PFSK-1 (cell line): Measurements from ENCODE around the gene MYMX.

Source experiments
- FOXP2 ChIP-seq: optimal IDR thresholded peaks from 2 replicates; pipeline ENCODE3; 2011; ENCODE audit warnings: borderline replicate concordance, control low read depth, inconsistent platforms; ENCODE audit not compliant: insufficient read depth; ENCODE audit errors: extremely low read length, extremely low read depth
- POLR2AphosphoS5 ChIP-seq: IDR thresholded peaks from 2 replicates; pipeline ENCODE4 v1.6.1; 2012; ENCODE audit warnings: low read depth, mild to moderate bottlenecking, control low read depth, low read length, moderate library complexity
- SIN3A ChIP-seq: IDR thresholded peaks from 2 replicates; pipeline ENCODE4 v1.6.1; 2012; ENCODE audit warnings: mild to moderate bottlenecking, low read length, moderate library complexity, borderline replicate concordance; ENCODE audit not compliant: insufficient read depth
- TAF1 ChIP-seq: IDR thresholded peaks from 2 replicates; pipeline ENCODE4 v1.6.1; 2012; ENCODE audit warnings: low read length, control low read depth, borderline replicate concordance; ENCODE audit not compliant: insufficient read depth
- TF ChIP-seq, protein P1 (sequence below), 2 experiments: IDR thresholded peaks; 2 replicates each; pipeline versions ENCODE4 v1.6.1 to v1.8.0; 2011 to 2012; ENCODE audit warnings: low read depth in 2 of 2, low read length in 2 of 2, control low read depth in 1 of 2, inconsistent platforms in 1 of 2, mild to moderate bottlenecking in 1 of 2, moderate library complexity in 1 of 2; ENCODE audit not compliant: insufficient read depth in 1 of 2

MYMX gene

DNA sequence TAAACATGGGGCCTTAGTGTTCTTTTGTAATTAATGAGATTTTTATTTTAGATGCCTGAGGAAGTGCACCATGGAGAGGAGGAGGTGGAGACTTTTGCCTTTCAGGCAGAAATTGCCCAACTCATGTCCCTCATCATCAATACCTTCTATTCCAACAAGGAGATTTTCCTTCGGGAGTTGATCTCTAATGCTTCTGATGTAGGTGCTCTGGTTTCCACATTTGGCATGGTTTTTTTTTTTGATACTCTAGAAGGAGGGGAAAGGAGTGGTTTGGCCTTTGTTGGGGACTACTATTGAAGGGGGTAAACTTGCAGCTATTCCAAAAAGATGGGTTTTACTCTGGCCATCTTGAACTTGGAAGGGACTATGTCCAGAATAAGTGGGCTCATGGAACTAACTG lies 31.9 kb downstream of the MYMX start:
- TF ChIP-seq SIN3A (no peak), POLR2AphosphoS5 (no peak), FOXP2 (no peak), TAF1 (no peak)
- TF ChIP-seq, protein P1, sequence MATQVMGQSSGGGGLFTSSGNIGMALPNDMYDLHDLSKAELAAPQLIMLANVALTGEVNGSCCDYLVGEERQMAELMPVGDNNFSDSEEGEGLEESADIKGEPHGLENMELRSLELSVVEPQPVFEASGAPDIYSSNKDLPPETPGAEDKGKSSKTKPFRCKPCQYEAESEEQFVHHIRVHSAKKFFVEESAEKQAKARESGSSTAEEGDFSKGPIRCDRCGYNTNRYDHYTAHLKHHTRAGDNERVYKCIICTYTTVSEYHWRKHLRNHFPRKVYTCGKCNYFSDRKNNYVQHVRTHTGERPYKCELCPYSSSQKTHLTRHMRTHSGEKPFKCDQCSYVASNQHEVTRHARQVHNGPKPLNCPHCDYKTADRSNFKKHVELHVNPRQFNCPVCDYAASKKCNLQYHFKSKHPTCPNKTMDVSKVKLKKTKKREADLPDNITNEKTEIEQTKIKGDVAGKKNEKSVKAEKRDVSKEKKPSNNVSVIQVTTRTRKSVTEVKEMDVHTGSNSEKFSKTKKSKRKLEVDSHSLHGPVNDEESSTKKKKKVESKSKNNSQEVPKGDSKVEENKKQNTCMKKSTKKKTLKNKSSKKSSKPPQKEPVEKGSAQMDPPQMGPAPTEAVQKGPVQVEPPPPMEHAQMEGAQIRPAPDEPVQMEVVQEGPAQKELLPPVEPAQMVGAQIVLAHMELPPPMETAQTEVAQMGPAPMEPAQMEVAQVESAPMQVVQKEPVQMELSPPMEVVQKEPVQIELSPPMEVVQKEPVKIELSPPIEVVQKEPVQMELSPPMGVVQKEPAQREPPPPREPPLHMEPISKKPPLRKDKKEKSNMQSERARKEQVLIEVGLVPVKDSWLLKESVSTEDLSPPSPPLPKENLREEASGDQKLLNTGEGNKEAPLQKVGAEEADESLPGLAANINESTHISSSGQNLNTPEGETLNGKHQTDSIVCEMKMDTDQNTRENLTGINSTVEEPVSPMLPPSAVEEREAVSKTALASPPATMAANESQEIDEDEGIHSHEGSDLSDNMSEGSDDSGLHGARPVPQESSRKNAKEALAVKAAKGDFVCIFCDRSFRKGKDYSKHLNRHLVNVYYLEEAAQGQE (IDR thresholded peaks at IDR 0.05; ENCODE audit: insufficient read depth in 1 of 2, low read depth in 2 of 2, low read length in 2 of 2), result no peak

DNA sequence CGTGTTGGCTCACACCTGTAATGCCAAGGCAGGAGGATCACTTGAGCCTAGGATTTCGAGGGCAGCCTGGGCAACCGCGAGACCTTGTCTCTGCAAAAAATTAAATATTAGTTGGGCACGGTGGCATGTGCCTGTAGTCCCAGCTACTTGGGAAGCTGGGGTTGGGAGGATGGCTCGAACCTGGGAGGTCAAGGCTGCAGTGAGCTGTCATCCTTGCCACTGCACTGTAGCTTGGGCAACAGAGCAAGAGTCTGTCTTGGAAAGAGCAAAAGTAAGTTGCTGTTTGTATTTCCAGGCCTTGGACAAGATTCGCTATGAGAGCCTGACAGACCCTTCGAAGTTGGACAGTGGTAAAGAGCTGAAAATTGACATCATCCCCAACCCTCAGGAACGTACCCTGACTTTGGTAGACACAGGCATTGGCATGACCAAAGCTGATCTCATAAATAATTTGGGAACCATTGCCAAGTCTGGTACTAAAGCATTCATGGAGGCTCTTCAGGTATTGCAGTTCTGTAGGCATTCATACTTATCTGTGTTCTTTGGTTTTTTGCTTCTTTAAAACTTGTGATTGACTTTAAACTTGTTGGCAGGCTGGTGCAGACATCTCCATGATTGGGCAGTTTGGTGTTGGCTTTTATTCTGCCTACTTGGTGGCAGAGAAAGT lies 32.5 kb downstream of the MYMX start:
- TF ChIP-seq SIN3A (no peak), TAF1 (no peak), FOXP2 (no peak)

DNA sequence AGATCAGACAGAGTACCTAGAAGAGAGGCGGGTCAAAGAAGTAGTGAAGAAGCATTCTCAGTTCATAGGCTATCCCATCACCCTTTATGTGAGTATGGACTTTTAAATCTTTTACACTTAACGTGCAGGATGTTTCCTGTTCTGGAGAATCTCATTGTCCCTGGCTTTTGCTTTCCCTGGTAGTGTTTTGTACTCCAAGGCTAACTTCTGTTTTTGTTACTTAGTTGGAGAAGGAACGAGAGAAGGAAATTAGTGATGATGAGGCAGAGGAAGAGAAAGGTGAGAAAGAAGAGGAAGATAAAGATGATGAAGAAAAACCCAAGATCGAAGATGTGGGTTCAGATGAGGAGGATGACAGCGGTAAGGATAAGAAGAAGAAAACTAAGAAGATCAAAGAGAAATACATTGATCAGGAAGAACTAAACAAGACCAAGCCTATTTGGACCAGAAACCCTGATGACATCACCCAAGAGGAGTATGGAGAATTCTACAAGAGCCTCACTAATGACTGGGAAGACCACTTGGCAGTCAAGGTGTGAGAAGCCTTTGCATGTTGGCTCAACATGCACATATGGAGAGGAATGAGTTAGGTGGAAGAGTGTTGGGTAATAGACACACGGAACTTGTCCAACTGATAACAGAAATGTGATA lies 33.5 kb downstream of the MYMX start:
- peak; percentile 18 for TF ChIP-seq POLR2AphosphoS5
- no peak for TF ChIP-seq TAF1

DNA sequence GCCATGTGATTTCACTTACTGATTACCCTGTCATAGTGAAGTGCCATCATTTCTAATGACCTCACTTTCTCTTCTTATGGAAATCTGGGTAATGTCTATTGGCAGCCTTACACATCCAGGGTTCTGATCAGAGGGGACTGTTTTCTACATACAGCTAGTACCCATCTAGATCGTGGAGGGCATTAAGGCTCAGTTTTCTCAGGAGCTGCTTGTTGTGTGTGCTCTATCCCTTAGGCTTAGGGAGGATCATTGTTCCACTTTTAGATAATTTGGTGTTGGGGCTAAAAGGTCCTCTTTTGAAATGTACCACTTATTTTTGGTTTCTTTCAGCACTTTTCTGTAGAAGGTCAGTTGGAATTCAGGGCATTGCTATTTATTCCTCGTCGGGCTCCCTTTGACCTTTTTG lies 34.0 kb downstream of the MYMX start:
- TF ChIP-seq POLR2AphosphoS5 (peak; percentile 17), FOXP2 (no peak)
- TF ChIP-seq, protein P1 (IDR thresholded peaks at IDR 0.05; ENCODE audit: insufficient read depth in 1 of 2, low read depth in 2 of 2, low read length in 2 of 2), result no peak

DNA sequence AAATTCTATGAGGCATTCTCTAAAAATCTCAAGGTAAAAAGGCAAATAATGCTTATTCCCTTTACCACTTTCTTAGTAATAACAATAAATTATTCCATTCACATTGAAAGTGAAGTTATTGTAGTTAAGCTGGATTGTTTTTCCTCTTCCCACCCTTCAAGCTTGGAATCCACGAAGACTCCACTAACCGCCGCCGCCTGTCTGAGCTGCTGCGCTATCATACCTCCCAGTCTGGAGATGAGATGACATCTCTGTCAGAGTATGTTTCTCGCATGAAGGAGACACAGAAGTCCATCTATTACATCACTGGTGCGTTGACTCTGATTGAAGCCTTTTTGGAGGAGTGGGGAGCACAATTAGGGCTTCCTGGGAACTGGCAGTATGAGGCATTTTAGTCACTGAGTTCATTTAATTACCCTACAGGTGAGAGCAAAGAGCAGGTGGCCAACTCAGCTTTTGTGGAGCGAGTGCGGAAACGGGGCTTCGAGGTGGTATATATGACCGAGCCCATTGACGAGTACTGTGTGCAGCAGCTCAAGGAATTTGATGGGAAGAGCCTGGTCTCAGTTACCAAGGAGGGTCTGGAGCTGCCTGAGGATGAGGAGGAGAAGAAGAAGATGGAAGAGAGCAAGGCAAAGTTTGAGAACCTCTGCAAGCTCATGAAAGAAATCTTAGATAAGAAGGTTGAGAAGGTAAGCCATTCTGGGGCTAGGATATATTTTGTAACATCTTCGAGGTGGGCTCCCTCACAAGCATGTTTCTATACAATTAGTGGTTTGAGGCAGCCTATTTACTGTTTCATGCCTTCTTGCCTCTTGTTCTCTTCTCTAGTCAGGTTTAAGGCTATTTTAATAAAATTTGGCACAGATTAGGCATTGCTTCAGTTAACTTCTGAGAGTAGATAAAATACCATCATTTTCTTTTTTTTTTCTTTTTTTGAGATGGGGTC lies 35.1 kb downstream of the MYMX start:
- TF ChIP-seq, protein P1 (IDR thresholded peaks at IDR 0.05; ENCODE audit: insufficient read depth in 1 of 2, low read depth in 2 of 2, low read length in 2 of 2), result no peak
- TF ChIP-seq POLR2AphosphoS5 (peak; percentile 60), TAF1 (no peak), FOXP2 (no peak), SIN3A (no peak)

DNA sequence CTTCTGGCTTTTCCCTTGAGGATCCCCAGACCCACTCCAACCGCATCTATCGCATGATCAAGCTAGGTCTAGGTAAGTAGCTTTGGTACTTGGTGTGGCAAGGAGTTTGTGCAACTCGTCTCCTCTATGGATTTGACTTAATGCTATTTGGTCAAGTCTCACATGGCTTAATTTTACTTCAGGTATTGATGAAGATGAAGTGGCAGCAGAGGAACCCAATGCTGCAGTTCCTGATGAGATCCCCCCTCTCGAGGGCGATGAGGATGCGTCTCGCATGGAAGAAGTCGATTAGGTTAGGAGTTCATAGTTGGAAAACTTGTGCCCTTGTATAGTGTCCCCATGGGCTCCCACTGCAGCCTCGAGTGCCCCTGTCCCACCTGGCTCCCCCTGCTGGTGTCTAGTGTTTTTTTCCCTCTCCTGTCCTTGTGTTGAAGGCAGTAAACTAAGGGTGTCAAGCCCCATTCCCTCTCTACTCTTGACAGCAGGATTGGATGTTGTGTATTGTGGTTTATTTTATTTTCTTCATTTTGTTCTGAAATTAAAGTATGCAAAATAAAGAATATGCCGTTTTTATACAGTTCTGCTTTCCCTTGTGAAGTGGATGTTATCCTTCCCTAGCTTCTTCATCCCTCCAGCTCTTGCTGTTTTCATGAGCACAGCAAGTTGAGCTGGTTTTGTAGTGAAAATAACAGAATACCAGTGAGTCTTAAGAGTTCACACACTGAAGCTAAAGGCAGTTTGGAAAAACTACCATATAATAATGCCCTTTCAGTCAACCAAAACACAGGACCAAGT lies 36.8 kb downstream of the MYMX start:
- TF ChIP-seq, protein P1 (IDR thresholded peaks at IDR 0.05; ENCODE audit: insufficient read depth in 1 of 2, low read depth in 2 of 2, low read length in 2 of 2), result no peak
- TF ChIP-seq SIN3A (no peak), TAF1 (no peak), POLR2AphosphoS5 (no peak; the same call in 1 of the 2 replicates)
